Astrocyte of the spinal cord (primary cell): ENCODE results near the gene SORCS2.

ENCODE experiments used
- DNase-seq: peaks from one replicate; pipeline ENCODE4 v3.0.0; 2011; ENCODE audit warnings: low read depth, low spot score
- H3K4me3 ChIP-seq: 2 replicates; pipeline ENCODE4 v1.5.1; 2011; ENCODE audit warnings: low read depth, mild to moderate bottlenecking, low read length, moderate library complexity
- in situ Hi-C: cut with HindIII; loops from 2 replicates; pipeline ENCODE4 v1.10.0; 2017; ENCODE audit warnings: low sequenced_read_pairs
- TF ChIP-seq, protein P1 (sequence below): IDR thresholded peaks from 2 replicates; pipeline ENCODE4 v1.5.1; 2012; ENCODE audit warnings: low read depth, mild to moderate bottlenecking, low read length, inconsistent platforms

SORCS2 gene

DNA sequence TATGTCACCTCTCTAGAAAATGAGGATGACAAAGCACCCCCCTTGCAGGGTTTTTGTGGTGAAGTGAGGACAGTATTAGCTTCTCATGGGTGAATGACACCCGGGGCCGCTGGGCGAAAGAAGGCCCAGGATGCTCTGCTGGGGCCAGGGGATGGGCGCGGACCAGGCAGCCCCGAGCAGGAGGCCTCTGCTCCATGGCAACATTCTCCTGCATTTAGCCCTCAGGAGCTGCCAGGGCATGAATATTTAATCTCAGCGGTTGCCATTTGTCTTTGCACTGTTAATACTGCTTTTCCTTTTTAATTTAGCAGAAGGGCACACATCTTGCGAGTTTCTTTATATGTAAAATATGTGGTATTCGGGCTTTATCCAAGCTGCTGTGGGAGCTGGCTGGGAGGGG, 272.7 kb downstream of the SORCS2 start:
- no peak for DNase-seq
- no peak overlapping the region for H3K4me3 ChIP-seq
- in situ Hi-C loops, result no loop called here
- TF ChIP-seq, protein P1, sequence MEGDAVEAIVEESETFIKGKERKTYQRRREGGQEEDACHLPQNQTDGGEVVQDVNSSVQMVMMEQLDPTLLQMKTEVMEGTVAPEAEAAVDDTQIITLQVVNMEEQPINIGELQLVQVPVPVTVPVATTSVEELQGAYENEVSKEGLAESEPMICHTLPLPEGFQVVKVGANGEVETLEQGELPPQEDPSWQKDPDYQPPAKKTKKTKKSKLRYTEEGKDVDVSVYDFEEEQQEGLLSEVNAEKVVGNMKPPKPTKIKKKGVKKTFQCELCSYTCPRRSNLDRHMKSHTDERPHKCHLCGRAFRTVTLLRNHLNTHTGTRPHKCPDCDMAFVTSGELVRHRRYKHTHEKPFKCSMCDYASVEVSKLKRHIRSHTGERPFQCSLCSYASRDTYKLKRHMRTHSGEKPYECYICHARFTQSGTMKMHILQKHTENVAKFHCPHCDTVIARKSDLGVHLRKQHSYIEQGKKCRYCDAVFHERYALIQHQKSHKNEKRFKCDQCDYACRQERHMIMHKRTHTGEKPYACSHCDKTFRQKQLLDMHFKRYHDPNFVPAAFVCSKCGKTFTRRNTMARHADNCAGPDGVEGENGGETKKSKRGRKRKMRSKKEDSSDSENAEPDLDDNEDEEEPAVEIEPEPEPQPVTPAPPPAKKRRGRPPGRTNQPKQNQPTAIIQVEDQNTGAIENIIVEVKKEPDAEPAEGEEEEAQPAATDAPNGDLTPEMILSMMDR, result no peak

DNA sequence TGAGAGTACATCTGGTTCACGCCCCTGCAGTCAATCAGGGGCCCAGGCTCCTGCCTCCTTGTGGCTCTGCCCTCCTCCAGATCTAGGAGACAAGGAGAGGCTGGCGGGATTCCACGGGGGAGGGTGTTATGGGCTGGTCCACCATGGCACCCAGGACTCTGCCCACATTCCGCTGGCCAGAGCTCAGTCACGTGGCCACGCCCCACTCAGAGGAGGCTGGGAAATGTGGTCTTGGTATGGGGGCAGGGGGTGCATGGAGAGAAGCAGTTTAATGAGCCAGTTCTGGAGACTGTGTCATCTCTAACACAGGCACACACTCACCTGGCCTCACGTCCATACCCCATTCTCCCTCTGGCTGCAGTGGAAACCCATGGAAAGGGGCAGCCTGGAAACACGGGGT, 273.9 kb downstream of the SORCS2 start:
- TF ChIP-seq, protein P1, result no peak
- in situ Hi-C loops, result no loop called here
- DNase-seq, result no peak
- H3K4me3 ChIP-seq, result no peak overlapping the region

DNA sequence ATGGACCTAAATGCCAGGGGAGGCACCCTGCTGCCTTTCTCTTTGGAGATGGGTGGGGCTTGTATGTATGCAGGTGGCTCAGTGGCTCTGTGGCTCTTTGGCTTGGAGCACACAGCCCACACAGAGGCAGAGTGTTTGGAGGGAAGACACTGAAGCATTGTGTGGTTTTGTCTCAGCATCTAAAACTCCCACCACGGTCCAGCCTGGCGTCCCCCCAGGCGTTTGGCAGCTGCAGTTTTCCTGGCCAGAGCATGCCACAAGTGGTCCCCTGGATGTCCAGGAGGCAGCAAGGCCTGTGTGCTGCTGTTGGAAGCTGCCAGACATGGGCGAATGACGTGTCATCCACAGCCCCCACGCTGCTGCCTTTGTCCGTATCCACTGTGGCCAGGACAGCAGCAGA, 274.6 kb downstream of the SORCS2 start:
- no peak overlapping the region for H3K4me3 ChIP-seq
- TF ChIP-seq, protein P1, result no peak
- in situ Hi-C loops, result no loop called here
- no peak for DNase-seq

DNA sequence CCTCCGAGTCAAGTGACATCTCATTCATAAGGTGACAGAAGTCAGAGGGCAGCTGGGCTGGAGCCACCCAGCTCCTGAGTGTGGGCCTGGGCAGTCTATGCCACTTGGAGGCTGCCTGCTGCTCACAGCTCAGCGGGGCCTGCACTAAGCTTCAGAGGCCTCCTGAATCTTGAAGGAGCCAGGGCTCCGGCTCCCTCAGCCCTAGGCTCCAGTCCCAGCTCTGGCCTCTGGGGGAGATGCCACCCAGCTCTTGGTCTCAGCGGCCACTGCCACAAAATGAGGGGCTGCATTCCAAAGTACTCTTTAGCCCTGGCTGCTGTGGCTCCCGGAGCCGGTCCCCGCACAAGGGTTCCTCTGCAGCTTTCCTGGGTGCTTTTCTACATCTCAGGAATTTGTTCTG, 275.1 kb downstream of the SORCS2 start:
- in situ Hi-C loops, result no loop called here

DNA sequence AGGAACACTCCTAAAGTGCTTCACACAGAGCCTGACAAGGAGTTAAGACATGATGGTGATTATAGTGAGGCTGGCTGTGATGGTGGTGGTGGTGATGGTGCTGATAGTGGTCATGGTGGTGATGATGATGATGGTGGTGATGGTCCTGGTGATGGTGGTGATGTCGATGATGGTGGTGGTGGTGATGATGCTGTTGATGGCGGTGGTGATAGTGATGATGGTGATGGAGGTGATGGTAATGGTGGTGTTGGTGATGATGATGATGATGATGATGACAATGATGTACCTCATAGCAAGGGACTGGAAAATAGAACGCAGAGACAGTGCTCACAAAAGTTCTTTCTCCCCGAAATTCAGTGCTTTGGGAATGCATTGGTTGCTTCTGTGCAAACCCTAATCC, 276.7 kb downstream of the SORCS2 start:
- in situ Hi-C loops, result no loop called here
- no peak for DNase-seq
- no peak overlapping the region for H3K4me3 ChIP-seq
- TF ChIP-seq, protein P1, result no peak

More for the DNA sequence above, 275.1 kb downstream of the SORCS2 start:
- no peak for DNase-seq
- no peak overlapping the region for H3K4me3 ChIP-seq
- TF ChIP-seq, protein P1, result no peak

DNA sequence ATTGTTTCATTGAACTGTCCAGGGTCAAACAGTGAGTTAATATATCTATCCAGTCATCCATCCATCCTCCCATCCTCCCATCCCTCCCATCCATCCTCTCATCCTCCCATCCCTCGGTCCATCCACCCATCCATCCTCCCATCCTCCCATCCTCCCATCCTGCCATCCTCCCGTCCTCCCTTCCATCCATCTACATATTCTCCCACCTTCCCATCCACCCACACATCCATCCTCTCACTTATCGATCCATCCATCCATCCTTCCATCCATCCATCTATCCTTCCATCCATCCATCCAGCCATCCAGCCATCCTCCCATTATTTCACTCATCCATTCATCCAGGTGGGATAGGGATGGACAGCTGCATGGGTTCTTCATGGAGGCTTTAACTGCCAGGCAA, 277.8 kb downstream of the SORCS2 start:
- in situ Hi-C loops, result no loop called here
- TF ChIP-seq, protein P1, result no peak
- no peak for DNase-seq
- H3K4me3 ChIP-seq, result no peak overlapping the region
